Fibroblast of mammary gland (primary cell): ENCODE data around the gene PLEKHJ1.
A peak's percentile ranks its signal among the peaks of the same experiment; 100 is the strongest.

ENCODE experiments used
- DNase-seq: peaks from one replicate; pipeline ENCODE4 v3.0.0-alpha.2; 2010; ENCODE audit warnings: low read depth
- H3K4me3 ChIP-seq: 2 replicates; pipeline ENCODE4 v1.5.1; 2011; ENCODE audit warnings: low read depth, mild to moderate bottlenecking, low read length, moderate library complexity; ENCODE audit not compliant: control insufficient read depth
- TF ChIP-seq, protein P1 (sequence below): conservative IDR thresholded peaks from 2 replicates; pipeline ENCODE4 v1.5.1; 2011; ENCODE audit warnings: low read depth, low read length, inconsistent platforms; ENCODE audit not compliant: control insufficient read depth, insufficient read depth

PLEKHJ1 gene

DNA sequence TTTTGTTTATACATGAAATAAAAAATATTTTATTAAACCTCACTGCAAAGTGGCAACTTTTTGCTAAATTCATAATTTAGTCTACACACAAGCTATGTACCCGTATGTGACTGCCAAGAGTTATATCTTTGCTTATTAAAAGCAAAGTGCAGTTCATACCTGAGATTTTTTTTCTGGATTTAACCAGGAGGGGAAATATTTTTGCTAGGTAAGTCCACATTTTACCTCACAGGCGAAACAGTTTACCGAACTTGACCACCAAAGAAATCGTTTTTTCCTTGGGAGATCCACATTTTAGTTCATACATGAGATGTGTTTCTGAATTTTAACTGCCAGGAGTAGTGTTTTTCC lies 32.3 kb upstream of the PLEKHJ1 start:
- no peak overlapping the region for H3K4me3 ChIP-seq
- TF ChIP-seq, protein P1, sequence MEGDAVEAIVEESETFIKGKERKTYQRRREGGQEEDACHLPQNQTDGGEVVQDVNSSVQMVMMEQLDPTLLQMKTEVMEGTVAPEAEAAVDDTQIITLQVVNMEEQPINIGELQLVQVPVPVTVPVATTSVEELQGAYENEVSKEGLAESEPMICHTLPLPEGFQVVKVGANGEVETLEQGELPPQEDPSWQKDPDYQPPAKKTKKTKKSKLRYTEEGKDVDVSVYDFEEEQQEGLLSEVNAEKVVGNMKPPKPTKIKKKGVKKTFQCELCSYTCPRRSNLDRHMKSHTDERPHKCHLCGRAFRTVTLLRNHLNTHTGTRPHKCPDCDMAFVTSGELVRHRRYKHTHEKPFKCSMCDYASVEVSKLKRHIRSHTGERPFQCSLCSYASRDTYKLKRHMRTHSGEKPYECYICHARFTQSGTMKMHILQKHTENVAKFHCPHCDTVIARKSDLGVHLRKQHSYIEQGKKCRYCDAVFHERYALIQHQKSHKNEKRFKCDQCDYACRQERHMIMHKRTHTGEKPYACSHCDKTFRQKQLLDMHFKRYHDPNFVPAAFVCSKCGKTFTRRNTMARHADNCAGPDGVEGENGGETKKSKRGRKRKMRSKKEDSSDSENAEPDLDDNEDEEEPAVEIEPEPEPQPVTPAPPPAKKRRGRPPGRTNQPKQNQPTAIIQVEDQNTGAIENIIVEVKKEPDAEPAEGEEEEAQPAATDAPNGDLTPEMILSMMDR = no peak
- no peak for DNase-seq

DNA sequence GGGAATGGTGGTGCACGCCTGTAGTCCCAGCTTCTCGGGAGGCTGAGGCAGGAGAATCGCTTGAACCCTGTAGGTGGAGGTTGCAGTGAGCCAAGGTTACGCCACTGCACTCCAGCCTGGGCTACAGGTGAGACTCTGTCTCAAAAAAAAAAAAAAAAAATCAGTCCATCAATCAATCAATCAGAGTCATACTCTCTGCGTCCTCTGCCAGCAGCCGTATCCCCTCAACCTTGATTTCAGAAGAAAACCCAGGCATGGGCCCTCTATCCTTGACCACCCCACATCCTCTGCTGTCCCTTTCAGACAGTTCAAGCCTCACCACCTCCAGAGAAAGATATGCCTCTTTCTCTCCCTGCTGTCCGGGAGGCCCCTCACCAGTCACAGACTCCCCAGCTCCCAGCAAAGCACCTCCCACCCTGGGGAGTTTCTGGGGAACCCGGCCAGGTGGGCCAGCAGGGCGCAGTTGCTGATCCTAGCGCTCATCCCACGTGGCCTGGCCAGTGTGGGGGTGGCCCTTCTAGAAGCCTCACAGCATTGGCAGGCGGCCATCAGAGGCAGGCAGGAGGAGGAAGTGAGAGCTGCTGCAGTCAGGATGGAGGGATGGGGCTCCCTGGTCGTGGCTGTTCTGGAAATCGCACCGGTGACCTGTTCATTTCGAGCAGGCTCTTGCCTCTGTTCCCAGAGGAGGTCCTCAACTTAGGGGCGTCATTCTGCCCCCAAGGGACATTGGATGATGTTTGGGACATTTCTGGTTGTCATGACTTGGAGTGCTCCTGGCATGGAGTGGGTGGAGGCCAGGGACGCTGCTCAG lies 30.3 kb upstream of the PLEKHJ1 start:
- no peak overlapping the region for H3K4me3 ChIP-seq
- TF ChIP-seq, protein P1 = no peak
- peak; percentile 82 for DNase-seq

DNA sequence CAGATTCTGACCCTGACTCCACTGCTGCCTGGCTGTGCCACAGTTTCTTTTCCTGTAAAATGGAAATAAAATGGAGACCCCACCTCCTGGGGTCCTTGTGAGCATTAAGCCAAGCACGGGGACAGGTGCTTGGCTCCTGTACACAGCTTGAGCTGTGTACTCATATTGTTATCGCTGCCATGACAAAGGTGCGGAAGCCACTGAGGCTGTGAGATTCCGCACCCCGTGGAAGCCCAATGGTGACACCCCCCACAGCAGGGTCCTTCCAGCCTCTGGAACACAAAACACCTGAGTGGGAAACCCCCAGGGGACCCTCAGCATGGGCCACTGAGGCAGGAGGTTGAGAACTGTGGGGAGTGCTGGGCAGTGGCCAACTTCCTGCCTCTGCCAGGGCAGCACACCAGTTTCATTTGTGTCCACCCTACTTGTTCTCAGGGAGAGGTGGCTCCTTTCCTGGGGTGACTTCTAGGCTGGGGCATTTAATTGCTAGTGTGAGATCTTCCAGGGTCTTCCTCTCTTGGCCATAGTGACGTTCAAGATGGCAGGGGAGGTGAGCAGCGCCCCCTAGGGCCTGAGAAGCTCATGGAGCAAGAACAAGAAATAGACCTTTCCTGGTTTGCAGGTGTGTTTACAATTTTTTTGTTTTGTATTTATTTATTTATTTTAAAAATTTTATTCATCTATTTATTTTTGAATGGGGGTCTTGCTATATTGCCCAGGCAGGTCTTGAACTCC lies 25.5 kb upstream of the PLEKHJ1 start:
- H3K4me3 ChIP-seq = no peak overlapping the region
- peak; percentile 43 for DNase-seq
- TF ChIP-seq, protein P1 = peak; percentile 70

DNA sequence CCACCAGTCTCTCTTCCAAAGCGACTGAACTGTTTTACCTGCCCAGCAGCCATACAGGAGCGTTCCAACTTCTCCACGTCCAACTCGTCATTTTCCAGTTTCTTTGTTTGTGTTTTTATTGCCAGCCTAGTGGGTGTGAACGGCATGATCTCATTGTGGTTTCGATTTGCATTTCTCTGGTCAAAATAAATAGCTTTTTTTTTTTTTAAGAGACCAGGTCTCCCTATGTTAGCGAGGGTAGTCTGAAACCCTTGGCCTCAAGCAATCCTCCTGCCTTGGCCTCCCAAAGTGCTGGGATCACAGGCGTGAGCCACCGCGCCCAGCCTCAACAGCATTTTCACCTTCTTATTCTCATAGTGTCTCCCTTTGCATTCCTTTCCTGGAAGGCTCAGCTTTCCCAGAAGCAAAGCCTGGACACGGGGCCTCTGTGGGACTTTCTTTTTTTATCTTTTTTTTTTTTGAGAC lies 24.2 kb upstream of the PLEKHJ1 start:
- peak; percentile 54 for DNase-seq
- H3K4me3 ChIP-seq = no peak overlapping the region
- TF ChIP-seq, protein P1 = no peak

DNA sequence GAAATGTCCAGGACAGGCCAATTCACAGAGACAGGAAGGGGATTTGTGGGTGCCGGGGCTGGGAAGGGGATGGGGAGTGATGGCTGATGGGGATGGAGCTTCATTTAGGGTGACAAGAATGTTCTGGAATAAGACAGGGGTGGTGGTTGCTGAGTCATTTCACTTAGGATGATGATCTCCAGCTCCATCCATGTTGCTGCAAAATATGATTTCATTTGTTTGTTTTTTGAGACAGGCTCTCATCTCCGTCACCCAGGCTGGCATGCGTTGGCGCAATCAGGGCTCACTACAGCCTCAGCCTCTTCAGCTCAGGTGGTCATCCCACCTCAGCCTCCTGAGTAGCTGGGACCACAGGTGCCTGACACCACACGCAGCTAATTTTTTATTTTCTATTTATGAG lies 23.2 kb upstream of the PLEKHJ1 start:
- DNase-seq = peak; percentile 48
- TF ChIP-seq, protein P1 = no peak
- H3K4me3 ChIP-seq = no peak overlapping the region

DNA sequence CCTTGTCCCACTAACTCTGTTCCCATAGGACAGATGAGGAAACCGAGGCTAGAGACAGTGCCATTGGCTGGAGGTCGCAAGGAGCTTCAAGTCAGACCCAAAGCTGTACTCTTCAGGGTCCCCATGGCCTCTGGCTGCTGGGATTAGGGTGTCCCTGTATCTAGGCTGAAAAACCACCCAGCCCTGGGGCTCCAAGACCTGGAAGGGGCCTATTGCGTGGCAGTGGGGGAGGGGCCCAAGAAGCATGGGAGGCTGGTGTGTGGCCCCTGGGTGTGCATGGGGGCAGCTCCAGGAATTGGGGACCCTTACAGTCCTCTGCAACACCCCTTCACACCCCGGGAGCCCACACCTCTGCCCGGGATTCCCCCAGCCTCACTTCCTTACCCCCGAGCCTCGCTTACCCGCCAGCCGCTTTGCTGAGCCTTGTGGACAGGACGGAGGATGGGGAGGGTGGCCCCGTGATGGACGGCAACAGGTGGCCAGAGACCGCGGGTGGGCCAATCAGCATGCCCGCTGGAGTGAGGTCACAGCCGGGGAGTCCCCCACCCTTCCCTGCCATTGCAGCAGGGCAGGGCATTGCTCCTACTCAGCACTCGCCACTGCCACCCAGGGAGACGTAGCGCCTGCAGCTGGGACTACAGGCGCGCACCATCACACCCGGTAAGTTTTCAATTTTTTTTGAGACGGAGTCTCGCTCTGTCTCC lies 20.0 kb upstream of the PLEKHJ1 start, which contains the start of gene JSRP1:
Gene JSRP1 (minus strand): TSS at position 436 of the 704 bp plus-strand sequence. CDS start 1,103 bp downstream, outside the sequence.
- TF ChIP-seq, protein P1 = no peak
- no peak within 1 kb of the TSS for H3K4me3 ChIP-seq
- DNase-seq = no peak
